Lower leg skin (tissue), 3 donors: ENCODE data around the gene GSK3B.

Experiments
- CTCF ChIP-seq, 3 donors: fragments of 450-650 bp; IDR thresholded peaks; one replicate each; pipeline ENCODE4 v1.5.1; 2016; ENCODE audit warnings: antibody characterized with exemption in 3 of 3, mild to moderate bottlenecking in 3 of 3, moderate library complexity in 2 of 3
- POLR2A ChIP-seq, 2 donors: fragments of 450-650 bp; IDR thresholded peaks; one replicate each; pipeline ENCODE4 v1.6.1; 2016 to 2017; ENCODE audit warnings: antibody characterized with exemption in 2 of 2, mild to moderate bottlenecking in 1 of 2, moderate library complexity in 1 of 2

DNA sequence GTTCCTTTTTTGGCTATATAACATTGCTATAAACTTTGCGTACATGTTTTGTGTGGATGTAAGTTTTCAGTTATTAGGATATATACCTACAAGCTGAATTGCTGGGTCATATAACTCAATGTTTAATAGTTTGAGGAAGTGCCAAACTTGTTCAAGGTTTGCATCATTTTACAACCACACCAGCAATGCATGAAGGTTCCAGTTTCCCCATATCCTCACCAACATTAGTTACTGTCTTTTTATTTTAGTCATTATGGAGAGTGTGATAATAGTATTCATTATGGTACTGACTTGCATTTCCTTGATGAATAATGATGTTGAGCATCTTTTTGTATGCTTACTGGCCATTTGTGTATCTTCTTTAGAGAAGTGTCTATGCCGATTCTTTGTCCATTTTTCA lies 200.1 kb downstream of the GSK3B start:
- no peak for TF ChIP-seq POLR2A (IDR thresholded peaks at IDR 0.05)
- no peak for TF ChIP-seq CTCF (IDR thresholded peaks at IDR 0.05)
